ENCODE data around the gene NFIB. TPM values are rescaled to one million over a fixed set of nuclear protein-coding genes. Genes with fewer than 3 reads are reported as not detected.
A peak's percentile ranks its signal among the peaks of the same experiment; 100 is the strongest.

The NFIB gene
- total RNA-seq, 4 donors from 2014 or later, result 40.2 to 150 (median 83.7) TPM

- H3K27ac ChIP-seq, result peak overlapping the region; percentile 91 to 97 (median 96)
- peak overlapping the region; percentile 59 to 74 (median 70) for H3K4me3 ChIP-seq
- in situ Hi-C loops (cut with MboI; ENCODE audit: low pct_ligation_motif_present in 1 of 4, low pct_unique_long_range_greater_than_20kb in 1 of 4, low sequenced_read_pairs in 3 of 4) (no loop called here), intact Hi-C loops (cut with DNase I; ENCODE audit: low total_unique reads) (loop anchor here (10.0 kb wide), 1 partner anchor 219 kb away; no protein-coding TSS in a partner anchor)
- peaks cover 10% of the 10 kb centered on the region for H3K27me3 ChIP-seq
- TF ChIP-seq EP300 (IDR thresholded peaks at IDR 0.05; ENCODE audit: low read depth), result no peak
- peak; percentile 13 for TF ChIP-seq POLR2A (IDR thresholded peaks at IDR 0.05)
- no peak for TF ChIP-seq POLR2AphosphoS5 (IDR thresholded peaks at IDR 0.05)
- TF ChIP-seq CTCF (IDR thresholded peaks at IDR 0.05), result no peak
- peak; percentile 33 for DNase-seq
- 1 to 2% methylated on average over 11 to 33 of the region's 33 CpGs for WGBS, 2 donors (ENCODE audit: low coverage in 1 of 2)
- H3K9me3 ChIP-seq, result no peaks in the 10 kb centered on the region
- H3K4me1 ChIP-seq, result peaks cover 4 to 57% (median 18%) of the 10 kb centered on the region in 4 donors
- H3K36me3 ChIP-seq, result no peaks in the 10 kb centered on the region
These were observed 482 bp downstream of the NFIB start for GRCh38 chr9:14313378-14313940.

GRCh38 chr9:14312719-14313377, 1.1 kb downstream of the NFIB start:
- in situ Hi-C loops (cut with MboI; ENCODE audit: low pct_ligation_motif_present in 1 of 4, low pct_unique_long_range_greater_than_20kb in 1 of 4, low sequenced_read_pairs in 3 of 4) (no loop called here), intact Hi-C loops (cut with DNase I; ENCODE audit: low total_unique reads) (loop anchor here (10.0 kb wide), 1 partner anchor 218 kb away; no protein-coding TSS in a partner anchor)
- H3K27me3 ChIP-seq, result peaks cover 10% of the 10 kb centered on the region
- peaks cover 4 to 53% (median 18%) of the 10 kb centered on the region in 4 donors for H3K4me1 ChIP-seq
- 0 to 7% methylated on average over 1 to 33 of the region's 56 CpGs for WGBS, 2 donors (ENCODE audit: low coverage in 1 of 2)
- TF ChIP-seq EP300 (IDR thresholded peaks at IDR 0.05; ENCODE audit: low read depth) (no peak), POLR2AphosphoS5 (IDR thresholded peaks at IDR 0.05) (no peak), POLR2A (IDR thresholded peaks at IDR 0.05) (no peak), CTCF (IDR thresholded peaks at IDR 0.05) (no peak)
- H3K9me3 ChIP-seq, result no peaks in the 10 kb centered on the region
- peak overlapping the region; percentile 91 to 97 (median 96) for H3K27ac ChIP-seq
- DNase-seq, result peak; percentile 17
- H3K36me3 ChIP-seq, result no peaks in the 10 kb centered on the region
- H3K4me3 ChIP-seq, result peak overlapping the region; percentile 59 to 74 (median 70)

GRCh38 chr9:14311956-14312685, 1.8 kb downstream of the NFIB start:
- intact Hi-C loops (cut with DNase I; ENCODE audit: low total_unique reads) (loop anchor here (10.0 kb wide), 1 partner anchor 217 kb away; no protein-coding TSS in a partner anchor), in situ Hi-C loops (cut with MboI; ENCODE audit: low pct_ligation_motif_present in 1 of 4, low pct_unique_long_range_greater_than_20kb in 1 of 4, low sequenced_read_pairs in 3 of 4) (no loop called here)
- peak overlapping the region; percentile 59 to 74 (median 70) for H3K4me3 ChIP-seq
- no peak for DNase-seq
- no peaks in the 10 kb centered on the region for H3K36me3 ChIP-seq
- no peaks in the 10 kb centered on the region for H3K9me3 ChIP-seq
- peak overlapping the region; percentile 91 to 97 (median 96) for H3K27ac ChIP-seq
- H3K27me3 ChIP-seq, result peaks cover 10% of the 10 kb centered on the region
- H3K4me1 ChIP-seq, result peaks cover 4 to 46% (median 16%) of the 10 kb centered on the region in 4 donors
- TF ChIP-seq POLR2A (IDR thresholded peaks at IDR 0.05) (no peak), EP300 (IDR thresholded peaks at IDR 0.05; ENCODE audit: low read depth) (no peak), POLR2AphosphoS5 (IDR thresholded peaks at IDR 0.05) (no peak), CTCF (IDR thresholded peaks at IDR 0.05) (no peak)
- 15 to 23% methylated on average over 10 of the region's 10 CpGs for WGBS, 2 donors (ENCODE audit: low coverage in 1 of 2)
